ENCODE results near the gene CUX1.
"Not testable (repeated sequence)": the region's sequence is repeated elsewhere in the genome, so short reads cannot be mapped to it uniquely, and the experiment has no call there.

The CUX1 gene

GRCh38 chr7:101961811-101962210 is 144.4 kb downstream of the CUX1 start:
- DNase-seq: no peak

- no peak for DNase-seq
Measured at GRCh38 chr7:101963693-101964092, 146.3 kb downstream of the CUX1 start.

- DNase-seq: no peak
Measured at GRCh38 chr7:101964680-101965452, 147.4 kb downstream of the CUX1 start.

GRCh38 chr7:101968720-101969466 is 151.5 kb downstream of the CUX1 start:
- DNase-seq: no peak

GRCh38 chr7:101969997-101970585 is 152.7 kb downstream of the CUX1 start:
- DNase-seq: no peak

- DNase-seq: no peak
Measured at GRCh38 chr7:101970801-101971200, 153.4 kb downstream of the CUX1 start.

GRCh38 chr7:101971457-101971856 is 154.0 kb downstream of the CUX1 start:
- DNase-seq: no peak

GRCh38 chr7:101972627-101973026 is 155.2 kb downstream of the CUX1 start:
- no peak for DNase-seq

GRCh38 chr7:101973130-101973529 is 155.7 kb downstream of the CUX1 start:
- no peak for DNase-seq

GRCh38 chr7:101974393-101974792 is 157.0 kb downstream of the CUX1 start:
- no peak for DNase-seq

- no peak for DNase-seq
Measured at GRCh38 chr7:101975046-101975445, 157.6 kb downstream of the CUX1 start.

- DNase-seq: no peak
Measured at GRCh38 chr7:101976411-101976810, 159.0 kb downstream of the CUX1 start.

GRCh38 chr7:101977249-101977648 is 159.8 kb downstream of the CUX1 start:
- DNase-seq: no peak

- DNase-seq: no peak
Measured at GRCh38 chr7:101978683-101979082, 161.3 kb downstream of the CUX1 start.

- no peak for DNase-seq
Measured at GRCh38 chr7:101983147-101983811, 165.9 kb downstream of the CUX1 start.

- no peak for DNase-seq
Measured at GRCh38 chr7:101984133-101984879, 166.9 kb downstream of the CUX1 start.

- DNase-seq: no peak
Measured at GRCh38 chr7:101985057-101985902, 167.9 kb downstream of the CUX1 start.

GRCh38 chr7:101985903-101986734 is 168.7 kb downstream of the CUX1 start:
- no peak for DNase-seq

GRCh38 chr7:101987494-101987893 is 170.1 kb downstream of the CUX1 start:
- DNase-seq: no peak

GRCh38 chr7:101988060-101988459 is 170.6 kb downstream of the CUX1 start:
- not testable (repeated sequence) for DNase-seq

- DNase-seq: no peak
Measured at GRCh38 chr7:101988513-101988912, 171.1 kb downstream of the CUX1 start.
